K562 (cell line): ENCODE measurements around the gene NOD1. TPM values are rescaled to one million over a fixed set of nuclear protein-coding genes. Genes with fewer than 3 reads are reported as not detected.

Experiments used
- BCLAF1 ChIP-seq, 2 experiments: fragments of 450-650 bp in 1 of 2; IDR thresholded peaks; 2 replicates each; pipeline ENCODE4 v1.6.1; 2011 to 2017; ENCODE audit warnings: low read depth in 2 of 2, antibody characterized with exemption in 1 of 2, borderline replicate concordance in 1 of 2, low read length in 1 of 2, mild to moderate bottlenecking in 1 of 2, mixed read lengths in 1 of 2; ENCODE audit not compliant: control insufficient read depth in 1 of 2
- CREB3L1 ChIP-seq: fragments of 450-650 bp; IDR thresholded peaks from 2 replicates; pipeline ENCODE4 v1.6.1; 2014; ENCODE audit warnings: low read depth, mild to moderate bottlenecking, moderate library complexity, borderline replicate concordance
- DIDO1 ChIP-seq: fragments of 450-650 bp; IDR thresholded peaks from 2 replicates; pipeline ENCODE4 v1.6.1; 2016; ENCODE audit warnings: low read depth, missing biosample characterization, missing genetic modification characterization
- FOXK1 ChIP-seq: sonication (generic); formaldehyde crosslinking; IDR thresholded peaks from 2 replicates; pipeline ENCODE4 v1.8.0; 2022; ENCODE audit warnings: missing genetic modification reagents, mild to moderate bottlenecking, borderline replicate concordance
- GABPB2 ChIP-seq: fragments of 250-450 bp; sonication (Bioruptor Pico); conservative IDR thresholded peaks from 2 replicates; pipeline ENCODE4 v1.5.1; 2021; ENCODE audit warnings: mild to moderate bottlenecking
- KAT8 ChIP-seq: fragments of 450-650 bp; IDR thresholded peaks from 2 replicates; pipeline ENCODE4 v1.6.1; 2016; ENCODE audit warnings: low read depth, mild to moderate bottlenecking
- NCOA1 ChIP-seq: fragments of 450-650 bp; IDR thresholded peaks from 2 replicates; pipeline ENCODE4 v1.6.1; 2016; ENCODE audit warnings: low read depth
- NFIX ChIP-seq: fragments of 250-450 bp; sonication (Bioruptor Pico); IDR thresholded peaks from 2 replicates; pipeline ENCODE4 v1.4.0; 2020; ENCODE audit warnings: low read depth, mild to moderate bottlenecking, moderate library complexity
- NKRF ChIP-seq: fragments of 450-650 bp; IDR thresholded peaks from 2 replicates; pipeline ENCODE4 v1.6.1; 2016; ENCODE audit warnings: borderline replicate concordance
- NR2C1 ChIP-seq, 2 experiments: fragments of 450-650 bp; IDR thresholded peaks; 2 replicates each; pipeline ENCODE4 v1.6.1; 2017; ENCODE audit warnings: mild to moderate bottlenecking in 2 of 2, antibody characterized with exemption in 1 of 2, inconsistent platforms in 1 of 2, missing compliant biosample characterization in 1 of 2, missing genetic modification characterization in 1 of 2
- PPARD ChIP-seq: fragments of 250-450 bp; sonication (Bioruptor Pico); IDR thresholded peaks from 2 replicates; pipeline ENCODE4 v1.8.0; 2022; ENCODE audit warnings: inconsistent platforms, mild to moderate bottlenecking, moderate library complexity
- SIN3A ChIP-seq, 2 experiments: fragments of 150-350 bp in 1 of 2; IDR thresholded peaks; 2 replicates each; pipeline ENCODE4 v1.6.1; 2011 to 2016; ENCODE audit warnings: borderline replicate concordance in 2 of 2, low read depth in 2 of 2, low read length in 2 of 2, mild to moderate bottlenecking in 2 of 2, moderate library complexity in 2 of 2; ENCODE audit not compliant: control insufficient read depth in 1 of 2
- SLC30A9 ChIP-seq: fragments of 250-450 bp; sonication (Bioruptor Pico); IDR thresholded peaks from 2 replicates; pipeline ENCODE4 v1.8.0; 2022; ENCODE audit warnings: mild to moderate bottlenecking, moderate library complexity
- SMARCE1 ChIP-seq: fragments of 450-650 bp; IDR thresholded peaks from 2 replicates; pipeline ENCODE4 v1.7.1; 2016; ENCODE audit warnings: mild to moderate bottlenecking
- SPI1 ChIP-seq: IDR thresholded peaks from 2 replicates; pipeline ENCODE4 v1.6.1; 2011; ENCODE audit warnings: low read depth, low read length, control low read depth, borderline replicate concordance
- ZC3H4 ChIP-seq: sonication (generic); formaldehyde crosslinking; IDR thresholded peaks from 2 replicates; pipeline ENCODE4 v1.9.0; 2021; ENCODE audit warnings: missing genetic modification reagents, borderline replicate concordance
- ZEB2 ChIP-seq: fragments of 450-650 bp; IDR thresholded peaks from 2 replicates; pipeline ENCODE4 v1.6.1; 2016
- ZNF212 ChIP-seq: fragments of 450-650 bp; formaldehyde crosslinking; IDR thresholded peaks from 2 replicates; pipeline ENCODE4 v1.4.0; 2020; ENCODE audit warnings: mild to moderate bottlenecking
- ZNF24 ChIP-seq: fragments of 450-650 bp; IDR thresholded peaks from 2 replicates; pipeline ENCODE4 v1.6.1; 2016
- ZNF280B ChIP-seq: fragments of 250-450 bp; sonication (Bioruptor Pico); IDR thresholded peaks from 2 replicates; pipeline ENCODE4 v1.5.1; 2021; ENCODE audit warnings: mild to moderate bottlenecking
- ZNF551 ChIP-seq: fragments of 250-450 bp; sonication (Bioruptor Pico); IDR thresholded peaks from 2 replicates; pipeline ENCODE4 v1.5.0; 2021; ENCODE audit warnings: mild to moderate bottlenecking, moderate library complexity
- polyA plus RNA-seq, 8 experiments: library from polyadenylated mRNA; depleted of rRNA in 4 of 8; stranded (reverse) in 5 of 8; unstranded in 3 of 8; fragments of >200 nt; fragmentation: Nextera tagmentation in 2 of 8; fragmentation: Illumina TruSeq in 1 of 8; extraction: Ambion mirVana in 2 of 8; extraction: Trizol in 1 of 8; gene quantifications; 2 replicates each; pipeline versions ENCODE4 v1.2.1 to v1.2.3, GENCODE V29; 2011 to 2014; ENCODE audit warnings: inconsistent platforms in 1 of 8, missing spikeins in 1 of 8
- total RNA-seq, 7 experiments: library from RNA; depleted of rRNA in 6 of 7; stranded (reverse); fragments of >200 nt in 6 of 7; fragmentation: Illumina TruSeq in 2 of 7; extraction: Trizol in 2 of 7; gene quantifications; 2 replicates each; pipeline versions ENCODE4 v1.2.1 to v1.2.3, GENCODE V29; 2011 to 2021; ENCODE audit warnings: low replicate concordance in 1 of 7

The NOD1 gene
- total and polyA plus RNA-seq, 9 of the 15 experiments (the other 6 are each of a cell fraction or from before 2014, with no cell fraction given), result 0.34 to 7.1 (median 4.7) TPM

- TF ChIP-seq NKRF, result no peak
- no peak for TF ChIP-seq DIDO1 (tag)
- TF ChIP-seq PPARD, result no peak
- no peak for TF ChIP-seq ZNF551 (CRISPR knock-in tag)
- no peak for TF ChIP-seq ZNF212
- no peak for TF ChIP-seq NR2C1 (IDR thresholded peaks at IDR 0.05)
- TF ChIP-seq NR2C1 (tag; IDR thresholded peaks at IDR 0.05), result no peak
- no peak for TF ChIP-seq SLC30A9 (CRISPR knock-in tag)
- no peak for TF ChIP-seq ZNF280B (CRISPR knock-in tag)
- TF ChIP-seq FOXK1 (CRISPR knock-in tag), result no peak
- no peak for TF ChIP-seq ZNF24
- no peak for TF ChIP-seq NFIX (CRISPR knock-in tag)
- no peak for TF ChIP-seq ZEB2
- TF ChIP-seq SMARCE1, result peak; percentile 31; the same call in 1 of the 2 replicates
- no peak for TF ChIP-seq NCOA1
- no peak for TF ChIP-seq CREB3L1
- no peak for TF ChIP-seq BCLAF1 (IDR thresholded peaks at IDR 0.05; ENCODE audit: borderline replicate concordance in 1 of 2, control insufficient read depth in 1 of 2, low read depth in 2 of 2, low read length in 1 of 2)
- no peak; a peak in 1 of 4 replicates for TF ChIP-seq SIN3A (IDR thresholded peaks at IDR 0.05; ENCODE audit: borderline replicate concordance in 2 of 2, control insufficient read depth in 1 of 2, low read depth in 2 of 2, low read length in 2 of 2)
- no peak for TF ChIP-seq KAT8
- TF ChIP-seq SPI1, result peak; percentile 65
- no peak for TF ChIP-seq ZC3H4 (CRISPR knock-in tag)
- no peak for TF ChIP-seq GABPB2 (CRISPR knock-in tag)
These were observed 26.7 kb upstream of the NOD1 start (continued) for GRCh38 chr7:30505174-30505697.
